BLaER1 treated with 17β-estradiol and CSF1 and Interleukin-3, amounts not matched to agents 10 nM and 100 nM (cell line): ENCODE results near the gene SPEM1.

Experiments
- H3K27ac ChIP-seq, 11 experiments: shearing (Covaris generic); formaldehyde crosslinking; 2 replicates each; pipeline ENCODE4 v1.8.1; 2022
- H3K27me3 ChIP-seq, 11 experiments: shearing (Covaris generic); formaldehyde crosslinking; 2 replicates each; pipeline ENCODE4 v1.8.1; 2022
- H3K36me3 ChIP-seq, 11 experiments: shearing (Covaris generic); formaldehyde crosslinking; 2 replicates each; pipeline ENCODE4 v1.8.1; 2022
- H3K4me1 ChIP-seq, 10 experiments: shearing (Covaris generic); formaldehyde crosslinking; 2 replicates each; pipeline ENCODE4 v1.8.1; 2022
- H3K4me2 ChIP-seq, 11 experiments: shearing (Covaris generic); formaldehyde crosslinking; 2 replicates each; pipeline ENCODE4 v1.8.1; 2022
- H3K4me3 ChIP-seq, 10 experiments: shearing (Covaris generic); formaldehyde crosslinking; 2 replicates each; pipeline ENCODE4 v1.8.1; 2022
- H3K9ac ChIP-seq, 11 experiments: shearing (Covaris generic); formaldehyde crosslinking; 2 replicates each; pipeline ENCODE4 v1.8.1; 2022
- H3K9me3 ChIP-seq, 11 experiments: shearing (Covaris generic); formaldehyde crosslinking; replicated peaks in 1 of 11; 2 replicates each; pipeline ENCODE4 v1.8.1; 2022
- H4K20me1 ChIP-seq, 11 experiments: shearing (Covaris generic); formaldehyde crosslinking; 2 replicates each; pipeline ENCODE4 v1.8.1; 2022
- Cebpa-rat ChIP-seq, 11 experiments: shearing (Covaris generic); IDR thresholded peaks; 2 replicates each; pipeline ENCODE4 v1.8.1; 2022

Gene SPEM1

DNA sequence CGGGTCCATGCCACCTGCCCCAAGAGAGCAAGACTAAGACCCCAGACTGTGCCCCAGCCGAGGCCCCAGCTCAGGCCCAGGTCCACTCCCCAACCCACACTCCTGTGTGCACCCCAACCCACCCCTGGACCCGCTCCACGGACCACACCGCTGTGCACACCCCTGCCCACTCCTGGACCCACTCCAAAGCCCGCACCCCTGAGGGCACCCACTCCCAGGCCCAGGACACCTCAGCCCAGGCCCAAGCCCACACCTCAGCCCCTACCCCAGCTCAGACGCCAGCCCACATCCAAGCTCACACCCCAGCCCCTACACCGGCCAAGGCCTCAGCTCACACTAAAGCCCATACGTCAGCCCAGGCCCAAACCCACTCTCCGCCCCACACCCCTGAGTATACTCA lies 9.6 kb downstream of the SPEM1 start:
- no peak overlapping the region for H3K4me3 ChIP-seq
- H3K27ac ChIP-seq = no peak overlapping the region
- no peak for TF ChIP-seq Cebpa-rat (IDR thresholded peaks at IDR 0.05)
- H3K4me2 ChIP-seq = no peak overlapping the region
- H3K36me3 ChIP-seq = no peaks in the 10 kb centered on the region
- H3K4me1 ChIP-seq = peaks cover 0 to 19% (median 9%) of the 10 kb centered on the region in 10 experiments; a peak in 14 of 20 replicates
- H3K9ac ChIP-seq = no peak overlapping the region
- H3K27me3 ChIP-seq = no peaks in the 10 kb centered on the region
- no peaks in the 10 kb centered on the region for H3K9me3 ChIP-seq
- H4K20me1 ChIP-seq = no peaks in the 10 kb centered on the region

GRCh38 chr17:7431231-7431630 lies 11.1 kb downstream of the SPEM1 start:
- Histone ChIP-seq H3K27me3 (no peaks in the 10 kb centered on the region), H3K9ac (no peak overlapping the region)

DNA sequence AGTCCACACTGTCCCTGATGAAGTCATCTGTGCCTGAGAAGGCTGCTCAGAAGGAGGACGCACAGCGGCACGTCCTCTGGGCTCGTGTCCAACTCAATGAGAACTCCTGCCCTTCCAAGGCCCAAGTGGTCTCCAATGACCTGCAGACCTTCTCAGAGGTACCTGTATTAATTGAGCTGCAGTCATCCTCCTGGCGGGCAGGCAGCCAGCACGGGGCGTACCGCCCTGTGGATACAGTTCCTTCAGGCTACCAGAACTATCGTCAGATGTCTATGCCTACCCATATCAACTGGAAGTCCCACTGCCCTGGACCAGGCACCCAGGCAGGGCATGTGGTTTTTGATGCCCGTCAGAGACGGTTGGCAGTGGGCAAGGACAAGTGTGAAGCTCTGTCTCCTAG lies 12.2 kb downstream of the SPEM1 start:
- H3K4me3 ChIP-seq = no peak overlapping the region
- H3K9me3 ChIP-seq = no peaks in the 10 kb centered on the region
- H3K27ac ChIP-seq = no peak overlapping the region
- H3K4me2 ChIP-seq = no peak overlapping the region
- H3K27me3 ChIP-seq = peaks cover 0 to 7% (median 3%) of the 10 kb centered on the region in 11 experiments; a peak in 19 of 22 replicates
- peaks cover 3 to 13% (median 4%) of the 10 kb centered on the region in 11 experiments; a peak in 21 of 22 replicates for H4K20me1 ChIP-seq
- H3K9ac ChIP-seq = no peak overlapping the region
- TF ChIP-seq Cebpa-rat (IDR thresholded peaks at IDR 0.05) = no peak
- H3K36me3 ChIP-seq = no peaks in the 10 kb centered on the region
- H3K4me1 ChIP-seq = peaks cover 10 to 28% (median 22%) of the 10 kb centered on the region in 10 experiments

More at GRCh38 chr17:7431231-7431630, 11.1 kb downstream of the SPEM1 start:
- Histone ChIP-seq H3K27ac (no peak overlapping the region), H3K36me3 (no peaks in the 10 kb centered on the region), H4K20me1 (peaks cover 0 to 2% (median 0%) of the 10 kb centered on the region in 11 experiments; a peak in 2 of 22 replicates), H3K4me1 (peaks cover 1 to 19% (median 12%) of the 10 kb centered on the region in 10 experiments), H3K4me2 (no peak overlapping the region), H3K9me3 (no peaks in the 10 kb centered on the region), H3K4me3 (no peak overlapping the region)
- no peak for TF ChIP-seq Cebpa-rat (IDR thresholded peaks at IDR 0.05)

DNA sequence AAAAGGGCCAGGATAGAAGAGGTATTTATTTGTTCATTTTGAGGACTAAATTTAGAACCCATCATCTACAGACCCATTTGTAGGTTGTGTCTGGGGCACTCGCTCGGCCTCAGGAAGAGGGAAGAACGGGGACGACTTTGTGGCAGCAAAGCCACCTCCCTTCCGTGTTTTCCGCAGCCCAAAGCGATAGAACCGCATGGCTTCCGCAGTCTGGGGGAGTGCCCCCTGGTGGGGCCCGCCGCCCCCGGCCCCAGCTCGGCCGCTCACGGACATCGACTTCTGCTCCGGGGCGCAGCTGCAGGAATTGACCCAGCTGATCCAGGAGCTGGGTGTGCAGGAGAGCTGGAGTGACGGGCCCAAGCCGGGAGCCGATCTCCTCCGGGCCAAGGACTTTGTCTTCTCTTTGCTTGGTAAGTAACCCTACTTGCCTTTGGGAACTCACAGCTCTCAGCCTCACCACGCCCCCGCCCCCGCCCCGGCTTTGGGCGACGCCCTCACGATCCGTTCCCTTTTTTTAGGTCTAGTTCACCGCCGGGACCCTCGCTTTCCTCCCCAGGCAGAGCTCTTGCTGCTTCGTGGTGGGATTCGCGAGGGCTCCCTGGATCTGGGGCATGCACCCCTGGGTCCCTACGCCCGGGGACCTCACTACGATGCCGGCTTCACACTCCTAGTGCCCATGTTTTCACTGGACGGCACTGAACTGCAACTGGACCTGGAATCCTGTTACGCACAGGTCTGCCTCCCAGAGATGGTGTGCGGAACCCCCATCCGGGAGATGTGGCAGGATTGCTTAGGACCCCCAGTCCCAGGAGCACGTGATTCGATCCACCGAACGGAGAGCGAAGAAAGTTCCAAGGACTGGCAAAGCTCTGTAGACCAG lies 15.8 kb downstream of the SPEM1 start:
- peak overlapping the region in 10 of 11 experiments; percentile 64 to 84 (median 73); a peak in 21 of 22 replicates for H3K27ac ChIP-seq
- peak overlapping the region; percentile 70 to 84 (median 81) for H3K9ac ChIP-seq
- H3K36me3 ChIP-seq = no peaks in the 10 kb centered on the region
- H3K27me3 ChIP-seq = peaks cover 36 to 43% (median 40%) of the 10 kb centered on the region in 11 experiments
- H4K20me1 ChIP-seq = peaks cover 18 to 49% (median 40%) of the 10 kb centered on the region in 11 experiments; a peak in 21 of 22 replicates
- no peaks in the 10 kb centered on the region for H3K9me3 ChIP-seq
- peaks cover 46 to 61% (median 55%) of the 10 kb centered on the region in 10 experiments for H3K4me1 ChIP-seq
- peak overlapping the region; percentile 92 to 99 (median 95) for H3K4me2 ChIP-seq
- H3K4me3 ChIP-seq = peak overlapping the region; percentile 63 to 80 (median 74)
- TF ChIP-seq Cebpa-rat (IDR thresholded peaks at IDR 0.05) = no peak

DNA sequence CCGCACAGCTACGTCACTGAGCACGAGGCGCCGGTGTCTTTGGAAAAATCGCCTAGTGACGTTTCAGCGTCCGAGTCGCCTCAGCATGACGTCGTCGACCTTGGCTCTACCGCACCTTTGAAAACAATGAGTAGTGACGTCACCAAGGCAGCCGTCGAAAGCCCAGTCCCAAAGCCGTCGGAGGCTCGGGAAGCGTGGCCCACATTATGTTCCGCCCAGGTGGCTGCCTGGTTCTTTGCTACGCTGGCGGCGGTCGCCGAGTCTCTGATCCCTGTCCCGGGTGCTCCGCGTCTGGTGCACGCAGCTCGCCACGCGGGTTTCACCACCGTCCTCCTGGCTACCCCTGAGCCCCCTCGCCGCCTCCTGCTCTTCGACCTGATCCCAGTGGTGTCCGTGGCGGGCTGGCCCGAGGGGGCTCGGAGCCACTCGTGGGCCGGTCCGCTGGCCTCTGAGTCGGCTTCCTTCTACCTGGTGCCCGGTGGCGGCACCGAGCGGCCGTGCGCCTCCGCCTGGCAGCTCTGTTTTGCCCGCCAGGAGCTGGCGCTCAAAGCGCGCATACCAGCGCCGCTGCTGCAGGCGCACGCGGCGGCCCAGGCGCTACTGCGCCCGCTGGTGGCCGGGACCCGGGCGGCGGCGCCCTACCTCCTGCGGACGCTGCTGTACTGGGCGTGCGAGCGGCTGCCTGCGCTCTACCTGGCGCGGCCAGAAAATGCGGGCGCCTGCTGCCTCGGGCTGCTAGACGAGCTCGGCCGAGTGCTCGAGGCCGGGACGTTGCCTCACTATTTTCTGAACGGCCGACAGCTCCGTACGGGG lies 16.6 kb downstream of the SPEM1 start:
- Histone ChIP-seq H3K4me2 (peak overlapping the region; percentile 92 to 99 (median 95)), H3K4me3 (peak overlapping the region; percentile 63 to 80 (median 74)), H3K9ac (peak overlapping the region; percentile 70 to 84 (median 81); a peak in 21 of 22 replicates), H3K27ac (peak overlapping the region in 9 of 11 experiments; percentile 66 to 84 (median 74); a peak in 14 of 22 replicates), H3K36me3 (no peaks in the 10 kb centered on the region), H3K9me3 (no peaks in the 10 kb centered on the region), H3K4me1 (peaks cover 46 to 62% (median 57%) of the 10 kb centered on the region in 10 experiments), H4K20me1 (peaks cover 18 to 54% (median 42%) of the 10 kb centered on the region in 11 experiments; a peak in 21 of 22 replicates), H3K27me3 (peaks cover 45 to 51% (median 48%) of the 10 kb centered on the region in 11 experiments)
- TF ChIP-seq Cebpa-rat (IDR thresholded peaks at IDR 0.05) = no peak

DNA sequence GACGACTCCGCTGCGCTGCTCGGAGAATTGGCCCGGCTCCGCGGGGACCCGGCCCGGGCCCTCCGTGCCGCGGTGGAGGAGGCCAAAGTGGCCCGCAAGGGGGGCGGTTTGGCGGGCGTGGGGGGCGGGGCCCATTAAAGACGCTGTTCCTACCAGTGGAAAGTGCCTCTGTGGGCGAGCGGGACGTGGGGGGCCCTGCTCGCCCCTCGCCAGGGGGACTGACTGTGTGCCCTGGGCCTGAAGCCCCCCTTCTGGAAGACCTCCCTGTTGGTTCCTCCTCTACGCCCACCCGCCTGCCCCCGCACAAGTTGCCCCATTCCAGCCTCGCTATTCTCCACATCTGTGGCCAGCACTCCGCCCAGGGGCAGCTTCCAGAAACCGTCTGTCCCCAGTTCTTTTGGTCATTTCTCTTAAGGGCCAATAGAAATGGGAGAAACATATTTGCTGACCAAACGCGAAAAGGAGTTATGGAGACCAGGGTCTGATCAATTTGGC lies 17.3 kb downstream of the SPEM1 start:
- Histone ChIP-seq H3K4me3 (peak overlapping the region; percentile 63 to 80 (median 74); a peak in 19 of 20 replicates), H3K27me3 (peaks cover 51 to 58% (median 55%) of the 10 kb centered on the region in 11 experiments), H3K9ac (peak overlapping the region in 10 of 11 experiments; percentile 40 to 84 (median 74); a peak in 8 of 22 replicates)

GRCh38 chr17:7437950-7438614 lies 18.0 kb downstream of the SPEM1 start:
- H3K27me3 ChIP-seq = peaks cover 58 to 64% (median 61%) of the 10 kb centered on the region in 11 experiments
- H3K9ac ChIP-seq = peak overlapping the region in 10 of 11 experiments; percentile 34 to 82 (median 60); a peak in 19 of 22 replicates
- no peaks in the 10 kb centered on the region for H3K9me3 ChIP-seq
- TF ChIP-seq Cebpa-rat (IDR thresholded peaks at IDR 0.05) = no peak
- H3K27ac ChIP-seq = no peak overlapping the region
- H3K4me2 ChIP-seq = peak overlapping the region; percentile 92 to 99 (median 95)
- peaks cover 46 to 62% (median 57%) of the 10 kb centered on the region in 10 experiments for H3K4me1 ChIP-seq
- peaks cover 18 to 58% (median 42%) of the 10 kb centered on the region in 11 experiments; a peak in 21 of 22 replicates for H4K20me1 ChIP-seq
- H3K4me3 ChIP-seq = peak overlapping the region; percentile 47 to 79 (median 68)
- H3K36me3 ChIP-seq = no peaks in the 10 kb centered on the region

More for the DNA sequence above, 17.3 kb downstream of the SPEM1 start:
- Histone ChIP-seq H3K4me1 (peaks cover 46 to 62% (median 57%) of the 10 kb centered on the region in 10 experiments), H3K27ac (no peak overlapping the region), H3K9me3 (no peaks in the 10 kb centered on the region), H4K20me1 (peaks cover 18 to 56% (median 42%) of the 10 kb centered on the region in 11 experiments; a peak in 21 of 22 replicates), H3K4me2 (peak overlapping the region; percentile 92 to 99 (median 95)), H3K36me3 (no peaks in the 10 kb centered on the region)
- no peak for TF ChIP-seq Cebpa-rat (IDR thresholded peaks at IDR 0.05)
